PC-9 (cell line): Measurements from ENCODE around the gene CD302.

Experiments
- EZH2 ChIP-seq: fragments of 200-600 bp; sonication (generic); IDR thresholded peaks from 2 replicates; pipeline ENCODE4 v1.8.0; 2017; ENCODE audit warnings: antibody characterized with exemption, low read depth
- TF ChIP-seq, protein P1 (sequence below): fragments of 200-600 bp; sonication (generic); conservative IDR thresholded peaks from 2 replicates; pipeline ENCODE4 v1.6.1; 2017; ENCODE audit warnings: mixed run types, antibody characterized with exemption, mild to moderate bottlenecking, moderate library complexity

DNA sequence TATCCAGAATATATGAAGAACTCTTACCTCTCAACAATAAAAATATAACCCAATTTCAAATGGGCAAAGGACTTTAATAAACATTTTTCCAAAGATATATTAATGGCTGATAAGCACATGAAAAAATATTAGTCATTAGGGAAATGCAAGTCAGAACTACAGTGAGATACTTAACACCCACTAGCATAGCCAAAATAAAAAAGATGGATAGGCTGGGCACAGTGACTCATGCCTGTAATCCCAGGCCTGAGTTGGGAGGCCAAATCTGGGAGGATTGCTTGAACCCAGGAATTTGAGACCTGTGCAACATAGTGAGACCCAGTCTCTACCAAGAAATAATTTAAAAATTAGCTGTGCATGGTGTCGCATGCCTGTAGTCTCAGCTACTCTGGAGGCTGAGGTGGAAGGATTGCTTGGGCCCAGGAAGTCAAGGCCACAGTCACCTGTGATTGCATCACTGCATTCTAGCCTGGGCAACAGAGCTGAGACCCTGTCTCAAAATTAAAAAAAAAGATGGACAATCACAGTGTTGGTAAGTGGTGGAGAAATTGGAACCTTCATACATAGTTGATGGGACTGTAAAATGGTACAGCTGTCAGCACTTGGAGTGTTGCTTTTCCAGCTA is 60.6 kb downstream of the CD302 start:
- TF ChIP-seq, protein P1, sequence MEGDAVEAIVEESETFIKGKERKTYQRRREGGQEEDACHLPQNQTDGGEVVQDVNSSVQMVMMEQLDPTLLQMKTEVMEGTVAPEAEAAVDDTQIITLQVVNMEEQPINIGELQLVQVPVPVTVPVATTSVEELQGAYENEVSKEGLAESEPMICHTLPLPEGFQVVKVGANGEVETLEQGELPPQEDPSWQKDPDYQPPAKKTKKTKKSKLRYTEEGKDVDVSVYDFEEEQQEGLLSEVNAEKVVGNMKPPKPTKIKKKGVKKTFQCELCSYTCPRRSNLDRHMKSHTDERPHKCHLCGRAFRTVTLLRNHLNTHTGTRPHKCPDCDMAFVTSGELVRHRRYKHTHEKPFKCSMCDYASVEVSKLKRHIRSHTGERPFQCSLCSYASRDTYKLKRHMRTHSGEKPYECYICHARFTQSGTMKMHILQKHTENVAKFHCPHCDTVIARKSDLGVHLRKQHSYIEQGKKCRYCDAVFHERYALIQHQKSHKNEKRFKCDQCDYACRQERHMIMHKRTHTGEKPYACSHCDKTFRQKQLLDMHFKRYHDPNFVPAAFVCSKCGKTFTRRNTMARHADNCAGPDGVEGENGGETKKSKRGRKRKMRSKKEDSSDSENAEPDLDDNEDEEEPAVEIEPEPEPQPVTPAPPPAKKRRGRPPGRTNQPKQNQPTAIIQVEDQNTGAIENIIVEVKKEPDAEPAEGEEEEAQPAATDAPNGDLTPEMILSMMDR, result no peak
- no peak for TF ChIP-seq EZH2
